ENCODE data around the gene DNAJB2.

DNA sequence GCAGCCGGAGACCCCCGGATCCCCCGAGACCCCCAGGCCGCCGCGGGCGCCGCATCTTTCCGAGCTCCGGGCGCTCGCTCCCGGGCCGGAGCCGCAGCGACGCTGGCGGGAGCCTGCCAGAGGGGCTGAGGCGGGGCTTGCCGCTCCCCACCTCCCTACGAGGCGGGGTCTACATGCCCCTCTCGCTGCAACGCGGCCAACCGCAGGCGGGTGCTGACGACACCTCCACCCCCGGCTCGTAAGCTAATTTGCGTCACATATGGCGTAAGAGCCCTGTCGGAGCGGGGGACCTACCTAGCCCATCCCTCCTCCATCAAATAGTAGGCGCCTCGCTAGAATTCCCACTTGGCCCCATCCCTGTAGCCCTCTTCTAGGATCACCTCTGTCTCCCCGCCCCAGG, 30.1 kb downstream of the DNAJB2 start, which contains the start of gene PTPRN:
- TF ChIP-seq, protein P1, sequence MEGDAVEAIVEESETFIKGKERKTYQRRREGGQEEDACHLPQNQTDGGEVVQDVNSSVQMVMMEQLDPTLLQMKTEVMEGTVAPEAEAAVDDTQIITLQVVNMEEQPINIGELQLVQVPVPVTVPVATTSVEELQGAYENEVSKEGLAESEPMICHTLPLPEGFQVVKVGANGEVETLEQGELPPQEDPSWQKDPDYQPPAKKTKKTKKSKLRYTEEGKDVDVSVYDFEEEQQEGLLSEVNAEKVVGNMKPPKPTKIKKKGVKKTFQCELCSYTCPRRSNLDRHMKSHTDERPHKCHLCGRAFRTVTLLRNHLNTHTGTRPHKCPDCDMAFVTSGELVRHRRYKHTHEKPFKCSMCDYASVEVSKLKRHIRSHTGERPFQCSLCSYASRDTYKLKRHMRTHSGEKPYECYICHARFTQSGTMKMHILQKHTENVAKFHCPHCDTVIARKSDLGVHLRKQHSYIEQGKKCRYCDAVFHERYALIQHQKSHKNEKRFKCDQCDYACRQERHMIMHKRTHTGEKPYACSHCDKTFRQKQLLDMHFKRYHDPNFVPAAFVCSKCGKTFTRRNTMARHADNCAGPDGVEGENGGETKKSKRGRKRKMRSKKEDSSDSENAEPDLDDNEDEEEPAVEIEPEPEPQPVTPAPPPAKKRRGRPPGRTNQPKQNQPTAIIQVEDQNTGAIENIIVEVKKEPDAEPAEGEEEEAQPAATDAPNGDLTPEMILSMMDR (IDR thresholded peaks at IDR 0.05) = no peak
- no peak for TF ChIP-seq POLR2A (IDR thresholded peaks at IDR 0.05)

All from lower leg skin (tissue), 3 donors.